Measurements from ENCODE around the gene MSI1.
A peak's percentile ranks its signal among the peaks of the same experiment; 100 is the strongest.

The MSI1 gene

DNA sequence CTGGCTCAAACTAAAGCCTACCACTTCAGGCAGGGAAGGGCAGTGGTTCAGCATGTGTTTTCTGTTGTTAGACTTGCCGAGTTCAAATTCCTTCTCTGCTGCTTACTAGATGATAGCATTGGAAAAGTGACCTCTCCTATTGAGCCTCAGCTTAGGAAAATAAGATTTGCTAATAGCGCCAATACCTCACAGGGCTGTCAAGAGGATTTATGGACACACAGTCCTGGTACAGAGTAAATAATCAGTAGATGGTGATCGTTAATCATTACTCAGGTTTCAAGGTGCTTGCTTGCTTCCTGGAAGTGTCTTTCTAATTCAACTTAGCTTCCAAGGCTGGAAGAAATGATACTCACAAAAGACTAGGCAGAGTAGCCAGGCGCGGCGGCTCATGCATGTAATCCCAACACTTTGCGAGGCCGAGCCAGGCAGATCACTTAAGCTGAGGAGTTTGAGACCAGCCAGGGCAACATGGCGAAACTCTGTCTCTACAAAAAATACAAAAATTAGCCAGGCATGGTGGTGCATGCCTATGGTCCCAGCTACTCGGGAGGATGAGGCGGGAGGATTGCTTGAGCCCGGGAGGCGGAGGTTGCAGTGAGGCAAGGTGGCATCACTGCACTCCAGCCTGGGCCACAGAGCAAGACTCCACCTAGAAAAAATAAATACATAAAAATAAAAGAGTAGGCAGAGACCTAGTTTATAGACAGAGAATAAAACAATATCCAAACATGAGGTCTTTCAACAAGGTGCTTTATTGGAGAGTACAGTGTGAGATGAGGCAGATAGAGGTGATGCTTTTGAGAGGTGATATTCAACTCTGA lies 47.4 kb downstream of the MSI1 start:
- DNase-seq (ENCODE audit: low read depth), result no peak

DNA sequence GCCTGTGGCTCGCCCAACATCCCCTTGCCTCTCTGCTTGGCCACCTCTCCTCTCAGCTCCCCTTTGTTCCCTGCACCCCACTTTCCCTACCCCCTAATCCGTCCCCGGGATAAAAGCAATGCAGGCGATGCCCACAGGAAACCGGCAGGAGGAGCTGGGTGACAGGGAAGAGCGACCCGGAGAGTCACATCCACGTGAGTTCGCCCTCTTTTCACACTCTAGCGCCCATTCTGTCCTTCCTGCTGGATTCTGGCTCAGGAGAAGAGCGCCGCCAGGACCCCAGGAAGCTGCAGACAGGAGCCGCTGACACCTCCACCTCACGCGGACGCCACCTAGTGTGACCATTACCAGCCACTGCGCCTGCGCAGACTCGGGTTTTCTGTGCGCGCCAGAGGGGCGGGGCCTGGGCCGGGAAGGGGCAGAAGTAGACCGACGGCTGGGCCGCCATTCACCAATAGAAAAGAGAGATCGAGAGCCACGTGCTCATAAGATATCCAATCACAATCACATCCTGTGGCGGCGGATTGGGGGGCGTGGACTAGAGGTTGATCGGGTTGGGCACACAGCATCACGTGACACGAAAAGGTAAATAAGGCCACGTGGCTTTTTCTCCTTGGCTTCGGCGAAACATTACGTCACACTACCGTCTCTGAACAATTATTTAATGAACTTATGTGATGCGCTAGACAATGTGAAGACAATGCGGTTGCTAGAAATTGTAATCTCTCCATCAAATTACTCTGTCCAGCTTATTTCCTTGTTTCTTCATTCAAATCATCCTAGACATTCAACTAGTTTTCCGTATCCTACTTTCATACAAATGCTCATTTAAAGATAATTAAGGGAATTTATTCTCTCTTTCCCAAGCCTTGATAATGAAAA lies 51.5 kb downstream of the MSI1 start:
- DNase-seq (ENCODE audit: low read depth), result peak; percentile 100

DNA sequence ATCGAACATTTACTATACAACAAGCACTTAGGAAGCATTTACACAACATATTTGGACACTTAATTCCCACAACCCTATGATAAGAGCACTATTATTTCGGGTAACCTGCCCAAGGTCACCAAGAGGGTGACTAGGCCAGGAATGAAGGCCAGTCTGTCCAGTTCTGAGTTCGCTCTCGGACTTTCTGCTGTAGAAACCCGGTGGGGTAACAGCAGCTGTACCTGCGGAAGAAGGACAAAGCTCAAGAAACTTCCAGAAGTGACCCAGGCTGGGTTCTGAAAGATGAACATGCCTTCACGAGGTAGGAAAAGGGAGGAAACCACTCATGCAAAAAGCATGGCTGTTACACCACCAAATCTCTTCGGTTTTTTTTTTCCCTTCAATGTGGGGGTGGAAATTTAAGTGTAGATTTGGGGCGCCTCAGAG lies 52.2 kb downstream of the MSI1 start:
- DNase-seq (ENCODE audit: low read depth), result no peak

DNA sequence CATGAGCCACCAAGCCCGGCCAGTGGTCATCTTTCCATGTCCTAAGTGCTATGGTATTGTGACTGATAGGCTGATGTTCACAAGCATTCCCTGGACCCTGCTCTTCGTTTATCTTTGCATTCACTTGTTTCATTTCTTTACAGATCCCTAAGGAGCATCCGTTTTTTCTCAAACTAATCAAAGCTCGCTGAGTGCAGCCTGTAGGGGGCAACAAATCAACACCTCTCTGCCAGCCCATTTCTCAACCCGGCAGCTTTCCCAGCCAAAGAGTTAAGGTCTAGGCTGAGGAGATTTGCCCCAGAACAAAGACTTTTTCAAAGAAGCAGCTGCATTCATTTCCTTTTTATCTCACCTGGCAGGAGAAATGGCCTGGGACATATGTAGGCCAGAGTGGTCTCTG lies 54.7 kb downstream of the MSI1 start:
- no peak for DNase-seq (ENCODE audit: low read depth)

DNA sequence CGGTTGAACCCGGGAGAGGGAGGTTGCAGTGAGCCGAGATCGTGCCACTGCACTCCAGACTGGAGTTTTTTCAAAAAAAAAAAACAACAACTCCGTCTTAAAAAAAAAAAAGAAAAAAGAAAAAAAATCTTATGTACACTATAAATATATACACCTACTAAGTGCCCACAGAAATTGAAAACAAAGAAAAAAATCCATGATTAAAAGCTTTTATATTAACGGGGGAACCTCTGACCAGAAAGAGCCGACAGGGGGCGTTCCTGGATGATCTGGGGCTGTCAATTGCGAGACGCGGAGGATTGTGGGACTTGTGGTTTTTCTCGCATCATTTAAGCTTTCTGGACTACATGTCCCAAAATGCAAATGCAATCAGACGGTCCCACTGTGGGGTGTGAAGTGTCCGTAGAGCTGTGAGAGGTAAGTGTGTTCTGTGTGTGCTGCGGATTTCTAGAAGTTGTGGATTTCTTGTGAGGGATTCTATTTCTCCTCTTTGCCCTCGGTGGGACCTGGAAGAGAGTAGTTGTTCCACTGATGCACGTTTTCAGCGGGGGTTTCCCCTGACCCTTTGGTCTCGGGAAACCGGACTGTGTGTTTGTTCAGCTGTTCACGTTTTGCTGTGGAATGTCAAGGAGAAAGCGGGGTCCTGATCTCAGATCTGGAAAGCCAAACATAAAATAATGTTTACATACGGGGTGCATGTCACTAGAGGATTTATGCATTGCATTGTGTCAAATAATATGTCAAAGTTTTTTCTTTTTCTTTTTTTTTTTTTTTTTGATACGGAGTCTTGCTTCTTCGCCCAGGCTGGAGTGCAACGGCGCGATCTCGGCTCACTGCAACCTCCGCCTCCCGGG lies 66.8 kb downstream of the MSI1 start, which contains the start of gene SIRT4:
Gene SIRT4 (plus strand): TSS at position 360 of the 854 bp plus-strand sequence. CDS start 1,241 bp downstream, outside the sequence.
- peak; percentile 78 for DNase-seq (ENCODE audit: low read depth)

DNA sequence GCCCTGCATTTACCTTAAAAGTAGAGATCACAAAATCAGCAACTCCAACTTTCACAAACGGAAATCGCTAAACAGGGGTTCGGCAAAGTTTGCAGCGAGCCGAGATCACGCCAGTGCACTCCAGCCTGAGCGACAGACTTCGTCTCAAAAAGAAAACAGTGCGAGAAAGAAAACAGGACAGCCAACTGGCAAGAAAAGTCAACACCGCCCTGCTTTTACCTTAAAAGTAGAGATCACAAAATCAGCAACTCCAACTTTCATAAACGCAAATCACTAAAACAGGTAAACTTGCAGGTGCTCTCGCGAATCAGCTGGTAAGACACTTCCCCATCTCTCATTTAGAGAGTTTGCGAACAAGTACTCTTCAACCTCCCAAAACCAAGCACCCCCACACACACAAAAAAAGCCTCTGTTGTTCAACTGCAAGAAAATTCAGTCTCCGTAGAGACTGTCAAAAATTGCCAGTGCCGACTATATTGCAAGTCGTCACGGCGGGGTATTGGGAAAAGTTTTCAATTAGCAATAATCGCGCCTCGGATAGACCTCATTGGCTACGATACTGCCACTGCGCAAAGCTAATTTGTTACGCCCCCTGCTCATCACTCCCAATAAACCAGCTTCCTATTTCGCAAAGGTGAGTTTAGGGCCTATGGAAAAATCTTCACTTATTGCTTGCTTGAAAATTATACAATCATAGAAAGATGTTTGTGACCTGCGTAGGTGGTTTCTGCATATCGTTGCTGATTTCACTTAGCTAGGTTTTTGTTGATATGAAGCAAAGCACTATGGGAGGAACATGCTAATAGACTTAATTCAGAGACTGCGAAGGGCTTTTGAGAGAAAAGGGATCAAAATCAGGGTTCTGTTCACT lies 76.1 kb downstream of the MSI1 start, which contains the start of gene RNU4-1:
Gene RNU4-1 (minus strand): TSS at position 577 of the 871 bp plus-strand sequence.
- peak; percentile 58 for DNase-seq (ENCODE audit: low read depth)

DNA sequence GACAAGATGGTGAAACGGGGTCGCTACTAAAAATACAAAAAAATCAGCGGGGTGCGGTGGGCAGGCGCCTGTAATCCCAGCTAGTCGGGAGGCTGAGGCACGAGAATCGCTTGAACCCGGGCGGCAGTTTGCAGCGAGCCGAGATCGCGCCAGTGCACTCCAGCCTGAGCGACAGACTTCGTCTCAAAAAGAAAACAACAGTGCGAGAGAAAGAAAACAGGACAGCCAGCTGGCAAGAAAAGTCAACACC lies 76.6 kb downstream of the MSI1 start:
- no peak for DNase-seq (ENCODE audit: low read depth)

Data from activated T-helper 9 cell treated with anti-CD3 and anti-CD28 coated beads, Interleukin-2, amount 50 U/mL, for 16 hours (primary cell).